ENCODE data around the gene ADGRG3. TPM values are rescaled to one million over a fixed set of nuclear protein-coding genes. Genes with fewer than 3 reads are reported as not detected.
A peak's percentile ranks its signal among the peaks of the same experiment; 100 is the strongest.
"Not testable (repeated sequence)": the region's sequence is repeated elsewhere in the genome, so short reads cannot be mapped to it uniquely, and the experiment has no call there.

The ADGRG3 gene
- polyA plus RNA-seq, 12 donors, result 0.10 to 0.55 (median 0.22) TPM; not detected in 3

GRCh38 chr16:57694725-57695679 lies 26.9 kb downstream of the ADGRG3 start, which contains the start of gene DRC7:
TSS of gene DRC7 (plus strand) at chr16:57694806. CDS start at chr16:57697950, 3,144 bp downstream.
- DNase-seq, result peak; percentile 19

- DNase-seq, result no peak
Measured at GRCh38 chr16:57695680-57696069, 27.6 kb downstream of the ADGRG3 start.

GRCh38 chr16:57696240-57696639 lies 28.1 kb downstream of the ADGRG3 start:
- DNase-seq, result no peak

GRCh38 chr16:57697896-57698537 lies 29.9 kb downstream of the ADGRG3 start:
- no peak for DNase-seq

- no peak for DNase-seq
Measured at GRCh38 chr16:57698812-57699405, 30.8 kb downstream of the ADGRG3 start.

GRCh38 chr16:57699481-57699880 lies 31.4 kb downstream of the ADGRG3 start:
- no peak for DNase-seq

- no peak for DNase-seq
Measured at GRCh38 chr16:57699899-57700298, 31.8 kb downstream of the ADGRG3 start.

GRCh38 chr16:57700781-57701551 lies 32.9 kb downstream of the ADGRG3 start:
- no peak for DNase-seq

- no peak for DNase-seq
Measured at GRCh38 chr16:57701759-57702371, 33.8 kb downstream of the ADGRG3 start.

- no peak for DNase-seq
Measured at GRCh38 chr16:57703416-57704010, 35.4 kb downstream of the ADGRG3 start.

GRCh38 chr16:57704011-57704904 lies 36.2 kb downstream of the ADGRG3 start:
- DNase-seq, result no peak

GRCh38 chr16:57704905-57705852 lies 37.1 kb downstream of the ADGRG3 start:
- DNase-seq, result no peak

- DNase-seq, result no peak
Measured at GRCh38 chr16:57706717-57707116, 38.6 kb downstream of the ADGRG3 start.

- no peak for DNase-seq
Measured at GRCh38 chr16:57707331-57707730, 39.2 kb downstream of the ADGRG3 start.

GRCh38 chr16:57708168-57708567 lies 40.1 kb downstream of the ADGRG3 start:
- DNase-seq, result no peak

- no peak for DNase-seq
Measured at GRCh38 chr16:57709663-57710062, 41.6 kb downstream of the ADGRG3 start.

- no peak for DNase-seq
Measured at GRCh38 chr16:57711346-57711745, 43.2 kb downstream of the ADGRG3 start.

- DNase-seq, result no peak
Measured at GRCh38 chr16:57711993-57712392, 43.9 kb downstream of the ADGRG3 start.

GRCh38 chr16:57712569-57712968 lies 44.5 kb downstream of the ADGRG3 start:
- not testable (repeated sequence) for DNase-seq

Measured in muscle of arm (tissue), 12 donors.